ENCODE data around the gene SCYGR3.
A peak's percentile ranks its signal among the peaks of the same experiment; 100 is the strongest.

Gene SCYGR3

GRCh38 chr2:227626580-227627151 is 12.0 kb upstream of the SCYGR3 start:
- no peak for TF ChIP-seq CTCF (IDR thresholded peaks at IDR 0.05; ENCODE audit: extremely low read depth, missing control alignments)
- DNase-seq (ENCODE audit: low spot score): no peak

GRCh38 chr2:227625420-227625819 is 10.8 kb upstream of the SCYGR3 start:
- no peak for DNase-seq (ENCODE audit: low spot score)
- TF ChIP-seq CTCF (IDR thresholded peaks at IDR 0.05; ENCODE audit: extremely low read depth, missing control alignments): no peak

DNA sequence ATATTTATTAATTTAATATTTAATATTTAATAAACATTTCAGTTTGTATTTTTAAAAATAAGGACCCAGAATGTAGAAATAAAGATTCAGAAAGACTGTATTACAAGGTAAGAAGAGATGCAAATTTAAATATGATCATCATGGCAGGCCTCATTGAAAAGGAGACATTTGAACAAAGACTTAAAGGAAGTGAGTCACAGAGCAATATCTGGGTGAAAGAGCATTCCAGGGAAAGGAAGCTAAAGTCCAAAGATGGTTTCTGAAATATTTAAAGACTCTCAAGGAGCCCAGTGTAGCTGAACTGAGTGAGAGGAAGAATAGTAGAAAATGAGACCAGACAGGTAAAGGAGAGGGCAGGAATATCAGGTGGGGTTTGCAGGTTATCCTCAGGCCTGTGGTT is 8.6 kb upstream of the SCYGR3 start:
- no peak for DNase-seq (ENCODE audit: low spot score)
- TF ChIP-seq CTCF (IDR thresholded peaks at IDR 0.05; ENCODE audit: extremely low read depth, missing control alignments): no peak

DNA sequence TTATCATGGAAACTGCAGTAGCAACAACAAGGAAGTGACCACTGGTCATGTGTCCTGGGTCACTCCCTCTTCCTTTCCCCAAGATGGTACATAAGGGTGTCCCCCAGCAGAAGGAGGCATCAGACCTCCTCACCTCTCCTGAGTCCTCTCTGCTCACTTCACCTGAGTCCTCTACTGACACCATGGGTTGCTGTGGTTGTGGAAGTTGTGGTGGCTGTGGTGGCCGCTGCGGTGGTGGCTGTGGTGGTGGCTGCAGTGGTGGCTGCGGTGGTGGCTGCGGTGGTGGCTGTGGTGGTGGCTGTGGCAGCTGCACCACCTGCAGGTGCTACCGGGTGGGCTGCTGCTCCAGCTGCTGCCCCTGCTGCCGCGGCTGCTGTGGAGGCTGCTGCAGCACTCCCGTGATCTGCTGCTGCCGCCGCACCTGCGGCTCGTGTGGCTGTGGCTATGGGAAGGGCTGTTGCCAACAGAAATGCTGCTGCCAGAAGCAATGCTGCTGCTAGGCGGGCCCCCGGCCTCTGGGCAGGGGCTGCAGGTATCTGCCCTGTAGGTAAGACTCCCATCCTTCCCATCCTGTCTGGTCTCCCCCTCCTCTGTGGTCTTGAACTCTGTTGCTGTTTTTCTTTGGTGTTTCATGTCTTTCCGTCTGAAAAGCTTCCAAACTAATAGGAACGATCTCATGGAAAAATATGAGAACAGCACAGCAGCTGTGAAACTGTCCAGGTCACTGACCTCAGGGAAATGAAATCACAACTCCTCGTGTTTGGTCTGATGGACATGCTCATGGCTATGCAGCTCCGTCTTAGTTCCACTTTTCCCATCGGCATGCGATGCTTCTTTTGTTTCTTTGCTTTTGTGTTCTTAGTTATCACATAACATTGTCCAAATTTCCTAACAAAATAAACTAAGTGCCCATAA is 2.9 kb upstream of the SCYGR3 start, which contains the start of gene SCYGR4:
TSS of gene SCYGR4 (plus strand) at position 183 of the 915 bp plus-strand sequence. CDS start at position 183, 0 bp downstream.
- TF ChIP-seq CTCF (IDR thresholded peaks at IDR 0.05; ENCODE audit: extremely low read depth, missing control alignments): no peak
- no peak for DNase-seq (ENCODE audit: low spot score)

GRCh38 chr2:227616631-227617030 is 2.0 kb upstream of the SCYGR3 start:
- TF ChIP-seq CTCF (IDR thresholded peaks at IDR 0.05; ENCODE audit: extremely low read depth, missing control alignments): no peak

GRCh38 chr2:227615906-227616305 is 1.3 kb upstream of the SCYGR3 start:
- TF ChIP-seq CTCF (IDR thresholded peaks at IDR 0.05; ENCODE audit: extremely low read depth, missing control alignments): no peak
- peak; percentile 21 for DNase-seq (ENCODE audit: low spot score)

More at GRCh38 chr2:227616631-227617030, 2.0 kb upstream of the SCYGR3 start:
- DNase-seq (ENCODE audit: low spot score): no peak

DNA sequence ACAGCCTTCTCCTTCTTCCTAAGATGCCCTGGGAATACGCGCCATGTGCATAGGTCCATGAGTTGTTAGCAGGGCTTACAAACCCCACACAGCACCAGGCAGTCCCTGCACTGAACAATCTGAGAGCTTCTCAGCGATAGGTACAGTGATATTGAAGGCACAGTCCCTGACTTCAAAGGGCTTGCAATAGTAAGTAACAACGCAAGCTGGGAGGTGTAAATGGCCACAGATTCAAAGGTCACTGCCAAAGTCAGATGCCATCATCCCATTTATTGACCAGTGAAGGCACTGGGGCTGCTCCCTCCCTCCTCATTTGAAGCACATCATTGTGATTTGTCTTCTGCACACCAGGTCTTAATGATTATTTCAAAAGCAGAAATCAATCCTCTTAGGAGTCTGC is 541 bp upstream of the SCYGR3 start:
- no peak for DNase-seq (ENCODE audit: low spot score)
- TF ChIP-seq CTCF (IDR thresholded peaks at IDR 0.05; ENCODE audit: extremely low read depth, missing control alignments): no peak
